ENCODE data around the gene ATP10B.

ATP10B gene

GRCh38 chr5:160628619-160628968, 223.4 kb downstream of the ATP10B start:
- DNase-seq = no peak

- no peak for DNase-seq
Measured at GRCh38 chr5:160627921-160628618, 223.9 kb downstream of the ATP10B start.

GRCh38 chr5:160626322-160626721, 225.7 kb downstream of the ATP10B start:
- no peak for DNase-seq

DNA sequence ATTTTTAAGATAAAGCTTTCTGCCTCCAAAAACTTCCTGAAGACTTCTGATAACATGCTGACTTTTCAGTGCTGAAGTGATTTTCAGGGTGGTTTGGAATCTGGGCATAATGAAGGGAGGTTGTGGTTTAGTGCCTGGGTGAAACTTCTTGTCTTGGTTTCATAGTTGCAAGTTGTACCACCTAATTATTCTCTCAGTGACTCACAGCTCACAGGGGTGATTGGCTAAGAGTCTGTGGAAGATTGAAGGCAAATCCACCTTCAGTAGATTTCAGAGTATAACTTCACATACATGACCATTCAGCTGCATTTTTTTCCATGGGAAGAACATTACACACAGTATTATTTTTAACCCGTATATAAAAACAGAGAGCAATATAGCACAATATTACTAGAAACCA, 230.5 kb downstream of the ATP10B start:
- no peak for DNase-seq

DNA sequence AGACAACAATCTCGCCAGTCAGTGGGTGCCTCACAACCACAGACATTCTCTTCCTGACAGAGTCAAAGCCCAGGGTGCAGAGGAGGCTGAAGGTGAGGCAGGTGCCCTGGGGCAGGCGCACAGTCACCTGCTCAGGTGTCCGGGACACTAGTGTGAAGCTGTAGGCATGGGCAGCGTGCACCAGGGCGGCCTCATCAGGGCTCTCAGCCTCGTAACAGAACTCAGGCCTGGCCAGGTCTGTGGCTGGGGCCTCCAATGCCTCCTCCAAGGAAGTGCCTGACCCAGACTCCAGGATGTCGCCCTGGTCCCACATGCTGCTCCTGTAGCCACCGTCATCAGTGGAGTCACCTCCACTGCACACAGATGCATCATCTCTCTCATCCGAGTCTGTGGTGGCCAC, 231.6 kb downstream of the ATP10B start:
- no peak for DNase-seq

- DNase-seq = no peak
Measured at GRCh38 chr5:160619381-160619780, 232.6 kb downstream of the ATP10B start.

- DNase-seq = no peak
Measured at GRCh38 chr5:160618286-160618685, 233.7 kb downstream of the ATP10B start.

- DNase-seq = no peak
Measured at GRCh38 chr5:160616712-160617497, 235.1 kb downstream of the ATP10B start.

DNA sequence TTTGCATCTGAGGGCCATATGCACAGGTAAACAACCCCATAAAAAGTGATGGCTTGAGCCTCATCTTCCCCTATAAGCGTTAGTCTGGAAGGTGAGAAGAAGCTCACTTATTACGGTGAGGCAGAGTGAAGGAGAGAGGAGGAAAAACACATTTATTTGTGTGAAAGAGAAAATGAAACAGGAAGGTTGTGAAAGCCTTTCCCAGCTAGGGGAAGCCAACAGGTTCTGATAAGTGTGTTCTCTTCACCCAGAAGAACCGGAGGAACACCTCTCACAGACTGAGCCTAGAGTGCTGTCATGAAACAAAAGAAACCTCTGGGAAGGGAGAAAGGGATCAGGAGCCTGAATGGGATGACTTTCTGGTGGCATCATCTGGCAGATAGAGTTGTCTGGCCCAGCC, 237.9 kb downstream of the ATP10B start:
- DNase-seq = no peak

GRCh38 chr5:160605266-160605665, 246.7 kb downstream of the ATP10B start:
- no peak for DNase-seq

DNA sequence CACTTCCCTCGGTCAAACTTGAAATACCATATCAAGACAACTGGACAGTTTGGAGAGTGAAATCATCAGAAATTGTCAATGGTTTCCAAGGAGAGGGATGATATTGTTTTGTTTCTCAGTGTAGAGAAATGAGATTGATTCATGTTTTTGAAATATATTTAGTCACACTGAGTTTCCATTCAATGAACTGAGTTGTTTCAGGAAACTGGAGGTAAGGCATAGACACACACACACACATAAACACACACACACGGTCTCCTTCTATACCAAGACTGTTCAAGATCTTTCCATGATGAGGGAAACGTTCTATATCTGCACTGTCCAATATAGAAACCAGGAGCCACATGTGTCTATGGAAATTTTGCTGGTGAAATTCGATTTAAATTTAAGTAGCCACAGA, 247.5 kb downstream of the ATP10B start:
- DNase-seq = no peak

DNA sequence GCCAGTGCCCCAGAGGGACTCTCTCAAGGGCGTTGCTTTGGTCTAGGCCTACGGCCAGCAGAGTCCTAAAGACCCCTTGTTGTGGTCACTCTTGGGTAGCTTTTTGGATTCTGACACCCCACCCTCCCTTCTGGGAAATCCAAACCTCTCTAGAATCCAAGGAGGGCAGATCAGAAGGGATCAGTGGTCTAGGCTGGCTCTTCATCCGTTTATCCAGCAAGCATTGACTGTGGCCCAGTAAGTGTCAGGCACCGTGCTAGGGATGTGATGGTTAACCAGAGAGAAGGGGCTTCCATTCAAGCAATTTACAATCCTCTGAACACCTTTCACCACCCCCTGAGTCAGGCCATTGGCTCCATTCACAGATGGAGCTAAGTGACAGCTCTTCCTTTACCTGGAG, 249.3 kb downstream of the ATP10B start:
- no peak for DNase-seq

DNA sequence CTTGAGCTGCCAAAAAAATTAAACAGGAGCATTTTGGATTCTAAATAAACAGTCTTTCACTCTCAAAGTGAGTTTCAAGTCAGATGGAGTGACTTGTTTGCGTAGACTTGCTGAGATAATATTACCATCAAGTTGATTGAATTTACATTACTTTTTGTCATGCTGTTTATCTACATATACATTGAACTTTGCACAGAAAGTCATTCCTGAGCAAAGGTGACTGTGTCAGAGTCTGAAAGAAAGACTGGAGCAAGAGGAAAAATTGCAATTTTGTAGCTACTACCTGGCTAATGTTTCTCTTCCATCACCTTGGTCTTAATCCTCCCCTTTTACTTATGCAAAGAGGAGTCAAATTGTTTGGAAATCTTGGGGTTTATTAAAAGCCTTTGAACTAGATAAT, 251.0 kb downstream of the ATP10B start:
- no peak for DNase-seq

- DNase-seq = no peak
Measured at GRCh38 chr5:160573318-160573717, 278.7 kb downstream of the ATP10B start.

- DNase-seq = no peak
Measured at GRCh38 chr5:160567031-160567705, 284.8 kb downstream of the ATP10B start.

DNA sequence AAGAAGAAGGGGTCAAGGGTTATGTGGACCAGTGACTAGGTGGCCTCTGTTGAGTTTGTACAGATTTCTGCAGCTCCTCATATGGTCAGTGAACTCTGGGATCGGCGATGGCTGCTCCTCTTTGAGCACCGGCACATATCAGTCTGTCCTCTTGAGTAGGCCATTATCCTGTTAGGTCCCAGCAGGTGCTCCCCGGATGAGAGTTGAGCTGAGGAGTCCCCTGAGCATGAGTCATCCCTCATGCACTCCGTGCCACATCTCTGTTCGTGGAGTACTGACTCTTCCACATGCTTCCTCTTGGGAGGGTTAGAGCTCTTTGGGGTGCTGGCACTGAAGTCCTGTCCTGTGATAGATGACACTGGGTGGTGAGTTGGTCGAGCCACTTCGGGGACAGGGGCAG, 286.6 kb downstream of the ATP10B start:
- DNase-seq = no peak

DNA sequence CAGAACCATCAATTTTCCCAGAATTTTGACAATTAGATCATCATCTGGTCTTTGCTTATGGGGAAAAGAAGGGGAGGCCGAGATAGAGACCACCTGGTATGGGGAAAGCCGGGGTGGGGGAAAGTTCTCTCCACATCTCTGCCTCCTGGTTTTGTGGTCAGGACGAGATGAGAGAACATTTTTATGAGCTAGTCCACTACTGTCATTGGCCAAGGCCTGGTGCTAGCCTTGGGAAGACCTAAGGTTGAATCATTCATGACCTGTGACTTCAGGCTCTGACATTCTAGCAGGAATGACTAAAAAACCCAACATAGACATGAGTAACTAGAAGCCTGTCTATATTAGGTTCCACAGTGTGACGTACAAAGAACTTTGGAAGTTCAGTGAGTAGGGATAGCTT, 295.2 kb downstream of the ATP10B start:
- no peak for DNase-seq

GRCh38 chr5:160555971-160556631, 295.9 kb downstream of the ATP10B start:
- no peak for DNase-seq

DNA sequence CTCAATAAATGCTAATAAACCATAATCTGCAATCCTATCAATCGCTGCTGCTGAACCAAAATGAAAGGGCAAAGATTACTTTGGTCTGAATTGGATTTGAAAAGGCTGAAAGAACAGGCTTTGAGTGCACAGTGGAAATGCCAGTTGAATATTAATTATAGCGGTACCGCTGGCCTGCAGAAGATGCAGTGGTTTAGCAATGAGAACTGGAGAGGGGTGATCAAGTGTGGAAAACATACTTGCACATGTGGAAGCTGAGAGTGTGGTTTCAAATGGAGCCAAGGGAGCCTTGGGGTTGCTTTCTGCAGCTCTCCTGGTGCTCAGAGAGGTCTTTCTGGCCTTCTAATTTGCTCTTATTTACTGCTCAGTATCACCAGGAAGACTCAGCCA, 296.4 kb downstream of the ATP10B start:
- no peak for DNase-seq

- DNase-seq = no peak
Measured at GRCh38 chr5:160550075-160550474, 301.9 kb downstream of the ATP10B start.

GRCh38 chr5:160548949-160549645, 302.9 kb downstream of the ATP10B start:
- DNase-seq = no peak

DNA sequence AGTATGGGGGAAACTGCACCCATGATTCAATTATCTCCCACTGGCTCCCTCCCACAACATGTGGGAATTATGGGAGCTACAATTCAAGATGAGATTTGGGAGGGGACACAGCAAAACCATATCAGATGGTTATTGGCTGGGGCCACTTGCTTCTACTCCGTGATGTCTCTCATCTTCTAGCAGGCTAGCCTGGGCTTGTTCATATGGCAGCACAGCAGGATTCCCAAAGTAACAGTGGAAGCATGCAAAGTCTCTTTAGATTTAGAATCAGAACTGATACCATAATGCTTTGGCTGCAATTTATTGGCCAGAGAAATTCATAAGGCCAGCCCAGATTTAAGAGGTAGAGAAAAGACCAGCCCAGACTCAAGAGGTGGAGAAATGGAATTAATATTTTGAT, 304.1 kb downstream of the ATP10B start:
- DNase-seq = no peak

DNA sequence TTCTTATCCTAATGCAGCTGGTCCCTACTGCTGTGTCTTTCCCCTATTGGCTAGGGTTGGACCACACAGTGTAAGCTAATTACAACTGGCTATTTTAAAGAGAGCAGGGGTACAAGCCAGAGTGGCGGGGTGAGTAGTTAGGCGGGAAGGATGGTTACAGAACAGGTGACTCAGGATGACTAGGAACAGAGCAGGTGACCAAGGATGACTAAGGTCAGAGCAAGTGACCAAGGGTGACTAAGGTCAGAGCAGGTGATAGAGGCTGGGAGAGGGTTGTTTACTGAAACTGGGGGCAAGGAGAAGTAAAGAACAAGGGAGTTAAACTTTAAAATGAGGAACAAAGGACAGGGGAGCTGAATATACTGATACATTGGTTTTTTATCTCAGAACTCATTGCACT, 304.9 kb downstream of the ATP10B start:
- DNase-seq = no peak
